GM12873 (cell line): ENCODE results near the gene JAZF1.

Experiments used
- CTCF ChIP-seq: IDR thresholded peaks from 2 replicates; pipeline ENCODE4 v1.5.1; 2012; ENCODE audit warnings: low read depth, mild to moderate bottlenecking, moderate library complexity, low read length, control low read depth; ENCODE audit not compliant: insufficient read depth; ENCODE audit errors: missing control alignments

JAZF1 gene

GRCh38 chr7:28106321-28106829, 74.2 kb downstream of the JAZF1 start:
- TF ChIP-seq CTCF = no peak

GRCh38 chr7:28105234-28105633, 75.4 kb downstream of the JAZF1 start:
- TF ChIP-seq CTCF = no peak

GRCh38 chr7:28104811-28105210, 75.8 kb downstream of the JAZF1 start:
- no peak for TF ChIP-seq CTCF

- TF ChIP-seq CTCF = no peak
Observed at GRCh38 chr7:28104041-28104541, 76.5 kb downstream of the JAZF1 start.

- TF ChIP-seq CTCF = no peak
Observed at GRCh38 chr7:28102797-28103196, 77.8 kb downstream of the JAZF1 start.

- peak; percentile 85 for TF ChIP-seq CTCF
Observed at GRCh38 chr7:28096713-28097112, 83.9 kb downstream of the JAZF1 start.

- no peak for TF ChIP-seq CTCF
Observed at GRCh38 chr7:28095231-28095630, 85.4 kb downstream of the JAZF1 start.
